Body of pancreas (tissue), 4 donors: ENCODE results near the gene DNAI2. TPM values are rescaled to one million over a fixed set of nuclear protein-coding genes. Genes with fewer than 3 reads are reported as not detected.
"Not testable (repeated sequence)": the region's sequence is repeated elsewhere in the genome, so short reads cannot be mapped to it uniquely, and the experiment has no call there.

Experiments used
- ATAC-seq: fragments of 150-250 bp; one replicate; pipeline ENCODE4 v1.9.1; 2016
- DNase-seq, 4 donors: peaks; one replicate each; pipeline ENCODE4 v3.0.0-alpha.2; 2019
- H3K27ac ChIP-seq, 4 donors: fragments of 200-600 bp; sonication (generic); 1 replicate in 3 of 4; 2 replicates in 1 of 4; pipeline versions ENCODE4 v1.5.1 to v1.6.1; 2016 to 2019; ENCODE audit warnings: mild to moderate bottlenecking in 1 of 4, mixed read lengths in 1 of 4, moderate library complexity in 1 of 4
- H3K27me3 ChIP-seq, 2 donors: fragments of 200-600 bp; sonication (generic); one replicate each; pipeline ENCODE4 v1.6.0; 2016; ENCODE audit warnings: mild to moderate bottlenecking in 1 of 2
- H3K36me3 ChIP-seq, 2 donors: fragments of 200-600 bp; sonication (generic); replicated peaks in 1 of 2; 2 replicates each; pipeline ENCODE4 v1.5.1; 2016; ENCODE audit warnings: low read depth in 2 of 2; ENCODE audit not compliant: insufficient read depth in 1 of 2
- H3K4me1 ChIP-seq: fragments of 200-600 bp; sonication (generic); one replicate; pipeline ENCODE4 v1.6.0; 2016
- H3K4me3 ChIP-seq, 2 donors: fragments of 200-600 bp; sonication (generic); 1 replicate in 1 of 2; 2 replicates in 1 of 2; pipeline ENCODE4 v1.5.1; 2016 to 2019
- H3K9me3 ChIP-seq, 3 donors: fragments of 200-600 bp; sonication (generic); 1 replicate in 2 of 3; 2 replicates in 1 of 3; pipeline ENCODE4 v1.5.1; 2016
- CTCF ChIP-seq, 7 experiments: fragments of 450-650 bp in 4 of 7; fragments of 200-600 bp in 3 of 7; sonication (generic) in 3 of 7; IDR thresholded peaks; one replicate each; pipeline ENCODE4 v1.5.1; 2016 to 2019; ENCODE audit warnings: antibody characterized with exemption in 7 of 7
- POLR2A ChIP-seq, 3 donors: fragments of 450-650 bp; IDR thresholded peaks; one replicate each; pipeline ENCODE4 v1.6.1; 2016; ENCODE audit warnings: antibody characterized with exemption in 3 of 3, mild to moderate bottlenecking in 2 of 3
- WGBS, 2 donors: methylation state at CpG; one replicate each; pipeline ENCODE4 v1.1.5; 2017; 5-methylcytosine and 5-hydroxymethylcytosine counted together
- intact Hi-C: fragments of 100-400 bp; cut with DNase I; formaldehyde crosslinking; loops from one replicate; pipeline ENCODE4 v1.15.1; 2023
- total RNA-seq, 2 donors: library from RNA; depleted of rRNA; stranded (reverse); fragments of >200 nt; gene quantifications; one replicate each; pipeline ENCODE4 v1.1.0, GENCODE V29; 2016

DNAI2 gene
- total RNA-seq, 2 donors from 2014 or later = not detected

GRCh38 chr17:74259667-74260524 is 14.1 kb upstream of the DNAI2 start:
- DNase-seq (no peak), ATAC-seq (no peak)
- Histone ChIP-seq H3K27ac (no peak overlapping the region), H3K36me3 (no peaks in the 10 kb centered on the region), H3K27me3 (no peaks in the 10 kb centered on the region), H3K4me3 (no peak overlapping the region), H3K4me1 (no peaks in the 10 kb centered on the region), H3K9me3 (no peaks in the 10 kb centered on the region)
- WGBS, 2 donors = 80 to 83% methylated on average over 17 to 21 of the region's 21 CpGs
- TF ChIP-seq CTCF (IDR thresholded peaks at IDR 0.05) (no peak), POLR2A (IDR thresholded peaks at IDR 0.05) (no peak)
- intact Hi-C loops = no loop called here

DNA sequence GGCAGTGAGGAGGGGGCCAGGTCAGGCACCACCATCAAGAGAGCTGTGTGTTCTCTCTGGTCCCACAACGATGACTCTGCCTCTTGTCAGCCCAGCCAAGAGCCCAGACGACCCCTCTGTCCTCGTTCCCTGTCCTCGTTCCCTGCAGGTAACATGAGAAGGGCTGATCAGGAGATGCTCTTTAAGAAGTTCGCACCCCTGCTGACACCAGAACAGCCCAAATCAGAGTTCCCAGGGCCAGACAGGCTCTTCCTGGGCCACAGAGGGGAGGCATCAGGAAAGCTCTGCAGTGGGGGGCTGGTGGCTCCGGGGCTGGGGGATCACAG is 13.5 kb upstream of the DNAI2 start:
- DNase-seq = no peak
- Histone ChIP-seq H3K27me3 (no peaks in the 10 kb centered on the region), H3K27ac (no peak overlapping the region), H3K4me3 (no peak overlapping the region), H3K36me3 (no peaks in the 10 kb centered on the region), H3K4me1 (no peaks in the 10 kb centered on the region), H3K9me3 (no peaks in the 10 kb centered on the region)
- WGBS, 2 donors = 73 to 78% methylated on average over 5 to 6 of the region's 6 CpGs
- intact Hi-C loops = no loop called here
- TF ChIP-seq POLR2A (IDR thresholded peaks at IDR 0.05) (no peak), CTCF (IDR thresholded peaks at IDR 0.05) (no peak)
- no peak for ATAC-seq

GRCh38 chr17:74262601-74263000 is 11.4 kb upstream of the DNAI2 start:
- DNase-seq (no peak), ATAC-seq (no peak)
- Histone ChIP-seq H3K4me3 (no peak overlapping the region), H3K4me1 (no peaks in the 10 kb centered on the region), H3K9me3 (no peaks in the 10 kb centered on the region), H3K36me3 (no peaks in the 10 kb centered on the region), H3K27ac (no peak overlapping the region), H3K27me3 (no peaks in the 10 kb centered on the region)
- 84 to 87% methylated on average over 6 to 7 of the region's 7 CpGs for WGBS, 2 donors
- TF ChIP-seq CTCF (IDR thresholded peaks at IDR 0.05) = no peak
- no peak for TF ChIP-seq POLR2A (IDR thresholded peaks at IDR 0.05)
- intact Hi-C loops = no loop called here

GRCh38 chr17:74267054-74267453 is 7.0 kb upstream of the DNAI2 start:
- DNase-seq, ATAC-seq, H3K4me1 ChIP-seq, H3K4me3 ChIP-seq, H3K27ac ChIP-seq, H3K9me3 ChIP-seq, H3K27me3 ChIP-seq, intact Hi-C loops, H3K36me3 ChIP-seq: not testable (repeated sequence)
- WGBS, 2 donors = 74 to 78% methylated on average over 4 of the region's 4 CpGs

- ATAC-seq = no peak
- H3K4me3 ChIP-seq = no peak overlapping the region
- no peak overlapping the region for H3K27ac ChIP-seq
- DNase-seq = no peak
- intact Hi-C loops = no loop called here
- no peaks in the 10 kb centered on the region for H3K36me3 ChIP-seq
- TF ChIP-seq POLR2A (IDR thresholded peaks at IDR 0.05) = no peak
- no peak for TF ChIP-seq CTCF (IDR thresholded peaks at IDR 0.05)
- no peaks in the 10 kb centered on the region for H3K27me3 ChIP-seq
- WGBS, 2 donors = 75 to 85% methylated on average over 6 to 7 of the region's 7 CpGs
- H3K4me1 ChIP-seq = no peaks in the 10 kb centered on the region
- no peaks in the 10 kb centered on the region for H3K9me3 ChIP-seq
Observed at GRCh38 chr17:74267579-74267978, 6.5 kb upstream of the DNAI2 start.
